Left lobe of liver (tissue), 2 donors: Measurements from ENCODE around the gene CLEC3B. TPM values are rescaled to one million over a fixed set of nuclear protein-coding genes. Genes with fewer than 3 reads are reported as not detected.
"Not testable (repeated sequence)": the region's sequence is repeated elsewhere in the genome, so short reads cannot be mapped to it uniquely, and the experiment has no call there.

ENCODE experiments used
- ATAC-seq: fragments of 200-7000 bp; cut with Tn5 transposase; one replicate; pipeline ENCODE4 v1.9.1; 2020; ENCODE audit warnings: mild to moderate bottlenecking, moderate library complexity
- DNase-seq: peaks from one replicate; pipeline ENCODE4 v3.0.0-alpha.2; 2020; ENCODE audit warnings: low spot score
- total RNA-seq: library from RNA; stranded (reverse); gene quantifications from one replicate; pipeline ENCODE4 v1.2.1, GENCODE V29; 2021
- donor health status: DM: no; HTN: no; CAD: no; lungs with moderate emphysema.
- donor health status: DM: no; HTN: yes; CAD: no.

The CLEC3B gene
- total RNA-seq: 25.5 TPM

GRCh38 chr3:45026038-45026437 is at the start of gene CLEC3B:
TSS of gene CLEC3B (plus strand) at chr3:45026303. CDS start at chr3:45026363, 60 bp downstream.
- ATAC-seq (peak; percentile 63), DNase-seq (no peak)

DNA sequence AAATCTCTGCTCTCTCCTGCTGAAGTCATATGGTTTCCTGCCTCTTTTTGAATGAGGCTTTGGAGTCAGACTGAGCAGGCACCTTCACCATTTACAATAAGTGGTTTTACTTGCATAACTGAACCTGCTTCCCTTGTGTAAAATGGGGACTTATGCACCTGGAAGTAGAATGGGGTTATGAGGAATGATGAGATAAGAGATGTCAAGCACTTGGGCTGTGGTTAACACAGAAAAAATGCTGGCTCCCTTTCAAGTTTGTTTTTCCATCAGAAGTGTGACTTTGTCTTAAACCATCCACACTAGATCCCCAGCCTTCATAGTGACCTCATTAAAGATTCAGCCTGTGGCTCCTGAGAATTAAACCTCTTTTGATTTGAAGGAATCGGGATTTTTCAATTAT is 44.9 kb upstream of the CLEC3B start:
- DNase-seq (no peak), ATAC-seq (no peak)

- ATAC-seq: no peak
Observed at GRCh38 chr3:44981751-44982150, 44.4 kb upstream of the CLEC3B start.

GRCh38 chr3:44982817-44983216 is 43.3 kb upstream of the CLEC3B start:
- no peak for ATAC-seq
- DNase-seq: no peak

More at GRCh38 chr3:44981751-44982150, 44.4 kb upstream of the CLEC3B start:
- DNase-seq: no peak

GRCh38 chr3:44983484-44983941 is 42.6 kb upstream of the CLEC3B start:
- ATAC-seq: peak; percentile 41

GRCh38 chr3:44984335-44984734 is 41.8 kb upstream of the CLEC3B start:
- ATAC-seq (no peak), DNase-seq (no peak)

More at GRCh38 chr3:44983484-44983941, 42.6 kb upstream of the CLEC3B start:
- DNase-seq: no peak

- DNase-seq, ATAC-seq: not testable (repeated sequence)
Observed at GRCh38 chr3:44986330-44986729, 39.8 kb upstream of the CLEC3B start.

- DNase-seq: no peak
- no peak for ATAC-seq
Observed at GRCh38 chr3:44987332-44987731, 38.8 kb upstream of the CLEC3B start.

DNA sequence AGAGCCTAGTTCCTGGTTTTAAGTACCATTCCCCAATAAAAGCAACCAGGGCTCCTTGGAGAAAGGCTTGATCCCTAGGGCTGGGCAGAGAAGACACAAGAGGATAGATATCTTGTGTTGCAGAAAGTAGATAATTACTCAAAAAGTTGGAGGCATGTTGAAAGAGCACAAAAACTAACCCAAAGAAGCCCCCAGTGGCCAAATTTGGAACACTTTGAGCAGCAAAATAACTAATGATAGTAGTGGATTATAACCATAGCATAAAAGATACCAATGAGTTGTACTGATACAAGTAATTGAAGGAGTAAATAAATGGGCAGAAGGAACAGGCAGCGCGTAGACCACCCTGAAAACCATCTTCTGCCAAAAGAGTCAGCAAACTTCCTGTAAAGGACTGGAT is 38.0 kb upstream of the CLEC3B start:
- peak; percentile 20 for ATAC-seq

DNA sequence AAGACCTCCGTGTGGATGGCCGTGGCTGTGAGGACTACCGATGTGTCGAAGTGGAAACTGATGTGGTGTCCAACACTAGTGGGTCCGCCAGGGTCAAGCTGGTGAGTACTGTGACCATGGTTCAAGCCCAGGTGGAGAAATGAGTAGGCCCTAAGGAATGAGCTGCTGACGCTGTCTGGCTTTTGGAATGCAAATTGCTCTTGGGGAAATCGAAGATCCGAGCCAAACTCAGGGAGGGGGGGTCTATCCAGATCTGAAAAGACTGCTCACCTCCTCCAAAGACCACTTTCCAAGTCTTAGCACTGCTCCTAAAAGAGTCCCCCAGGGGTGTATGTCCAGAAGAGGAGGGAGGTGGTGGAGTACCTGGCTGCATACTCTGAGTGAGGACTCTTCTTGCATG is 37.0 kb upstream of the CLEC3B start:
- no peak for ATAC-seq
- DNase-seq: no peak

More for the DNA sequence above, 38.0 kb upstream of the CLEC3B start:
- no peak for DNase-seq

- DNase-seq (no peak), ATAC-seq (no peak)
Observed at GRCh38 chr3:44989636-44990373, 36.3 kb upstream of the CLEC3B start.

DNA sequence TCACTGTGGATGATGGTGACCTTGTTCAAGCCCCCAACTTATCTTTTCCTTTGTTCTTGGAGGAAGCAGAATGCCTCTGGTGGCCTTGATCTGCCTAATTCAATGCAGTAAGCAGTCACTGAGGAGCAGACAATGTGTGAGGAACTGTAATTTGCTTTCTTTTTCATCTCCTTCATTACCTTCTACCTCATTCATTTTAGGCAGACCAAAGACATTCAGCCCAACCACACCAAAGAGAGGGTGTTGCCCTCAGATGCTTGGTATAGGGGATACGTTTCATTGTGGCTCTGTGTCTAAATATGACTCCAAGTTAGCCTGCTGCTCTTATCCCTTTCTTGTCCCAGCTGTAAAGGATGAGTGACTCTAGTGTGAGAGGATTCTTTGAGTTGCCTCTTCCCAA is 34.8 kb upstream of the CLEC3B start:
- DNase-seq (no peak), ATAC-seq (no peak)

- ATAC-seq (no peak), DNase-seq (no peak)
Observed at GRCh38 chr3:44992555-44993470, 33.3 kb upstream of the CLEC3B start.

DNA sequence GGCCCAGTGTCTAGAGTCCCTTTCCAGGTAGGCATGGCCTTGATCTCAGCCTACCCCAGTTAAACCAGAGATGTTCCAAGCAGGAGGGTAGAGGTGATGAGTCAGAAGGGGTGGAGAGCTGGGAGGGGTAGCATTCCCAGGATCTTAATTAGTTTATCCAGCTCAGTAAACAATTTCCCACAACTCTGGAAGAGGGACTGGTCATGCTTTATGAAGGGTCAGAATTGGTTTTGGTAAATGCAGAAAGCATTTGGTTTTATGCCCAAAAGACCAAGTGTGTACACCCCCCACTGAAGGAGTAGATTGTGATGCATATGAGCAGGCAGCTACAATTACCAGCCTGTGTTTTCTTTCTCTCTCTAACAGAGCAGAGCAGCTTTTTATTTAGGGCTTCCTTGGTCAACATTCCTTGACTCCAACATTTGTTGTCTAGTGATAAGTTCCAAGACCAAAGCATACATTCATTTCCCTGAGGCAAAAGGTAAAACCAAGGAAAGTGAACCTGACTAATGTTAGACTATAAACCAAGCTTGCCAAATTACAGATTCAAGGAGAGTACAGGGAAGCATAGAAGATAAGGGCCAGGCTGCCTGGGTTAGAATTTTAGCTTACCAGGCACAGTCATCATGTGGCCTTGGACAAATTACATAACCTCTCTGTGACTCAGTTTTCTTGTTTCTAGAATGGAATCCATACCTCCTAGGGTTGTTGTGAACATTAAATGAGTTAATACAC is 32.5 kb upstream of the CLEC3B start:
- DNase-seq: no peak
- no peak for ATAC-seq

DNA sequence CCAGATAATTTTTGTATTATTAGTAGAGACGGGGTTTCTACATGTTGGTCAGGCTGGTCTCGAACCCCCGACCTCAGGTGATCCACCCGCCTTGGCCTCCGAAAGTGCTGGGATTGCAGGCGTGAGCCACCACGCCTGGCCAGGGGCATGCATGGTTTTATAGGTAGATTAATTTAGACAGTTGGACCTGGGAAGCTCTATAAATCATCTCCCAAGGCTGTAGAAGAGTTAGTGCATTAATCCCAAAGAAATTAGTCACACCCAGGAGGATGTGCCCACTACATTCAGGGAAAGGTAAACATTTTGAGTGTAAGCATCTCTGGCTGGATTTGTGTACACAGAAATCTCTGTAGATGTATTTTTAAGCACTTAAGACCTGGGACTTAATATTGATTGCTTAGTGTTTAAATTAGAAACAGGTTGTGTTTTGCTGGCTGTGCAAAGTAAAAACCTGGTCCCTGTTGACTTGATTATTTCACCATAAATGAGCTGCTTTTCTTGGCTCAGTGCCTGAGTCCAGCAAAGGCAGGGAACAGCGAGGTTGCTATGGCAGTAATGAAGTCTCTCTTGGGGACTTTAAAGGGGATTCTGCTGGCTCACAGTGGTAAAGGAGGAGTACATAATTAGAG is 30.8 kb upstream of the CLEC3B start:
- ATAC-seq (peak; percentile 64), DNase-seq (peak; percentile 68)

GRCh38 chr3:44996556-44996969 is 29.5 kb upstream of the CLEC3B start:
- peak; percentile 55 for DNase-seq

GRCh38 chr3:44999782-45000181 is 26.3 kb upstream of the CLEC3B start:
- no peak for ATAC-seq

More at GRCh38 chr3:44996556-44996969, 29.5 kb upstream of the CLEC3B start:
- peak; percentile 84 for ATAC-seq

DNA sequence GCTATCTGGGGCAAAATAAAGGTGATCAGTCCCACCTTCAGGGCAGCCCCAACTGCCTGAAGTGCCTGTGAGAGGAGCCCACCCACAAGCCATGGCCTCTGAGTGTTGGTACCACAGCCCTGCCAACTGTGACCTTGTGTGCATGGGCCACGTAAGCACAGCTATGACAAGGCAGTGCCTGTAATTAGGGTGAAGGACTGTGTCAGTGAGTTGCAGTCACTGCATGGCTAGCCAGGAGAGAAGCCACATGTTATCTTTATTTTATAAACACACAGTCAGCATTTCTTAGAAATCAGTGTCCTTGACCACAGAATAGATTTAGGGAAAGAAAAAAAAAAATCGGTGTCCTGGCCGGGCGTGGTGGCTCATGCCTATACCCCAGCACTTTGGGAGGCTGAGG is 25.3 kb upstream of the CLEC3B start:
- ATAC-seq (no peak), DNase-seq (no peak)

More at GRCh38 chr3:44999782-45000181, 26.3 kb upstream of the CLEC3B start:
- no peak for DNase-seq

DNA sequence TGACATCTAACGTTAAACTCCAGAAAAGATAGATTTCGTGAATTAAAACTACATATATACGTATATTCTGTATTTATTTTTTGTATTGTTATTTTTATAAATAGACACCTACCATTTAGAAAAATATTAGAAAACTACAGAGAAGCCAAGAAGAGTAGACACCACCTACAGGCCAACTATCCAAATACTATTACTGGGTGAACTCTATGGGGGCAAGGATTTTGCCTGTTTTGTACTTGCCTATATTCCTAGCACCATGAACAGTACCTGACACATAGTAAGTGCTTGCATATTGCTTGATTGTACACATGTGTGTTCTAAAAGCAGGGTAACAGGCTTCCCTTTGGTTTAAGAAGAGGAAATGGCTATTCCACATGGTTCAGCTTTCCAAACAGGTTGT is 24.4 kb upstream of the CLEC3B start:
- DNase-seq (no peak), ATAC-seq (no peak)

GRCh38 chr3:45002139-45002660 is 23.9 kb upstream of the CLEC3B start:
- DNase-seq (no peak), ATAC-seq (peak; percentile 83)
